SIG-M5 treated with dmso at 0.1 percent for 504 hours (cell line): ENCODE results near the gene FOCAD.
"Not testable (repeated sequence)": the region's sequence is repeated elsewhere in the genome, so short reads cannot be mapped to it uniquely, and the experiment has no call there.

Experiments used
- DNase-seq: peaks from one replicate; lab custom pipeline; 2025; ENCODE audit not compliant: unreplicated experiment; lab: John Stamatoyannopoulos, UW

The FOCAD gene

GRCh38 chr9:20684035-20684874, at the start of gene FOCAD:
Gene FOCAD (plus strand): TSS chr9:20684259. CDS start chr9:20715354, 31,095 bp downstream.
- peak; percentile 87 for DNase-seq

- DNase-seq = no peak
These were observed 49.2 kb upstream of the FOCAD start for GRCh38 chr9:20634895-20635294.

- no peak for DNase-seq
These were observed 47.1 kb upstream of the FOCAD start for GRCh38 chr9:20636888-20637440.

GRCh38 chr9:20640331-20641187, 43.5 kb upstream of the FOCAD start:
- DNase-seq = no peak

GRCh38 chr9:20642045-20642444, 42.0 kb upstream of the FOCAD start:
- no peak for DNase-seq

GRCh38 chr9:20643660-20644059, 40.4 kb upstream of the FOCAD start:
- no peak for DNase-seq

- DNase-seq = no peak
These were observed 37.4 kb upstream of the FOCAD start for GRCh38 chr9:20646656-20647055.

GRCh38 chr9:20649381-20649780, 34.7 kb upstream of the FOCAD start:
- DNase-seq = no peak

- DNase-seq = no peak
These were observed 33.7 kb upstream of the FOCAD start for GRCh38 chr9:20650313-20650712.

- no peak for DNase-seq
These were observed 33.2 kb upstream of the FOCAD start for GRCh38 chr9:20650750-20651299.

GRCh38 chr9:20651939-20652338, 32.1 kb upstream of the FOCAD start:
- DNase-seq = peak; percentile 27

GRCh38 chr9:20658246-20658667, 25.8 kb upstream of the FOCAD start:
- DNase-seq = not testable (repeated sequence)

GRCh38 chr9:20658677-20659473, 25.2 kb upstream of the FOCAD start:
- no peak for DNase-seq

GRCh38 chr9:20659474-20659967, 24.5 kb upstream of the FOCAD start:
- no peak for DNase-seq

- no peak for DNase-seq
These were observed 21.9 kb upstream of the FOCAD start for GRCh38 chr9:20662156-20662555.

GRCh38 chr9:20663133-20663532, 20.9 kb upstream of the FOCAD start:
- no peak for DNase-seq

GRCh38 chr9:20664501-20664900, 19.6 kb upstream of the FOCAD start:
- DNase-seq = no peak

GRCh38 chr9:20670395-20670794, 13.7 kb upstream of the FOCAD start:
- no peak for DNase-seq

GRCh38 chr9:20671635-20672034, 12.4 kb upstream of the FOCAD start:
- DNase-seq = no peak

GRCh38 chr9:20673537-20673936, 10.5 kb upstream of the FOCAD start:
- not testable (repeated sequence) for DNase-seq
